ENCODE results near the gene DBNL. TPM values are rescaled to one million over a fixed set of nuclear protein-coding genes. Genes with fewer than 3 reads are reported as not detected.

The DBNL gene
- total and polyA plus RNA-seq, 7 donors = 76.7 to 149 (median 91.9) TPM

DNA sequence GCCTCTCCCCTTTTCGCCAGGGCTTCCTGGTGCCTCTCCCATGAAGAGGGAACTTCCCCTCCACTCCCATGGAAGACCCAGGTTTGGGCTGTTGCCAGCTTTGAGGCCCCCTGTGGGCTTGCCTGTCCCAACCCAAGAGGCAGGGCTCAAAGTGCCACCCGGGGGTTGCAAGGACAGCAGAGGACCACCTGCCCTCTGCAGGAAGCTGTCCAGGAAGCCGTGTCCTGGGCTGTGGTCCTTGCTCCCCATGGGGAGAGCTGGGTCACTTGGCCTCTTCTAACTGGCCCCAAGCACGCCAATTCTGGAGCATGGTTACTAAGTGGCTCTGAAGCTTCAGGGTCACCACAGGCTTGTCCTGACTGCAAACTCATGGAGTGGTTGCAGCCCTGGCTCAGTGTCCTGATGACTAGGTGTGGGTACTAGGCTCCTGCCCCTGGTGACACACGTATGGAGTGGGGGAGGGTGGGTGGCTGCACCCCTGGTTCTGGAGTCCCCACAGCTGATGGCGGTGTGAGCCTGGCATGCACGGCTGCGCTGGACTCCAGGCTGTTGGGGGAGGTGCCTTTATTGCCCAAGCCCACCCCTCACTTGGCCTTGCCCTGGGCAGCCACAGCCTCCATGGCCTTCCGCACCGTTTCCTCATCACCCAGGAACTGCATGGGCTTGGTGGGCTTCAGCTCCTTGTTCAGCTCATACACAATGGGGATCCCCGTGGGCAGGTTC is 17.8 kb downstream of the DBNL start:
- WGBS, 2 donors = 84 to 89% methylated on average over 11 of the region's 11 CpGs
- TF ChIP-seq POLR2AphosphoS5 (IDR thresholded peaks at IDR 0.05) (no peak), POLR2A (IDR thresholded peaks at IDR 0.05) (no peak), EP300 (IDR thresholded peaks at IDR 0.05) (no peak)
- TF ChIP-seq, protein P1, sequence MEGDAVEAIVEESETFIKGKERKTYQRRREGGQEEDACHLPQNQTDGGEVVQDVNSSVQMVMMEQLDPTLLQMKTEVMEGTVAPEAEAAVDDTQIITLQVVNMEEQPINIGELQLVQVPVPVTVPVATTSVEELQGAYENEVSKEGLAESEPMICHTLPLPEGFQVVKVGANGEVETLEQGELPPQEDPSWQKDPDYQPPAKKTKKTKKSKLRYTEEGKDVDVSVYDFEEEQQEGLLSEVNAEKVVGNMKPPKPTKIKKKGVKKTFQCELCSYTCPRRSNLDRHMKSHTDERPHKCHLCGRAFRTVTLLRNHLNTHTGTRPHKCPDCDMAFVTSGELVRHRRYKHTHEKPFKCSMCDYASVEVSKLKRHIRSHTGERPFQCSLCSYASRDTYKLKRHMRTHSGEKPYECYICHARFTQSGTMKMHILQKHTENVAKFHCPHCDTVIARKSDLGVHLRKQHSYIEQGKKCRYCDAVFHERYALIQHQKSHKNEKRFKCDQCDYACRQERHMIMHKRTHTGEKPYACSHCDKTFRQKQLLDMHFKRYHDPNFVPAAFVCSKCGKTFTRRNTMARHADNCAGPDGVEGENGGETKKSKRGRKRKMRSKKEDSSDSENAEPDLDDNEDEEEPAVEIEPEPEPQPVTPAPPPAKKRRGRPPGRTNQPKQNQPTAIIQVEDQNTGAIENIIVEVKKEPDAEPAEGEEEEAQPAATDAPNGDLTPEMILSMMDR (IDR thresholded peaks at IDR 0.05) = no peak
- Histone ChIP-seq H3K36me3 (peaks cover 27 to 55% (median 33%) of the 10 kb centered on the region in 4 donors), H3K27me3 (no peaks in the 10 kb centered on the region), H3K4me1 (peaks cover 0 to 25% (median 20%) of the 10 kb centered on the region in 4 donors), H3K4me3 (no peak overlapping the region), H3K27ac (no peak overlapping the region), H3K9me3 (no peaks in the 10 kb centered on the region)
- DNase-seq = peak; percentile 67
- intact Hi-C loops (cut with DNase I) = no loop called here

GRCh38 chr7:44062903-44063295 is 18.4 kb downstream of the DBNL start:
- no peak for DNase-seq
- intact Hi-C loops (cut with DNase I) = no loop called here

DNA sequence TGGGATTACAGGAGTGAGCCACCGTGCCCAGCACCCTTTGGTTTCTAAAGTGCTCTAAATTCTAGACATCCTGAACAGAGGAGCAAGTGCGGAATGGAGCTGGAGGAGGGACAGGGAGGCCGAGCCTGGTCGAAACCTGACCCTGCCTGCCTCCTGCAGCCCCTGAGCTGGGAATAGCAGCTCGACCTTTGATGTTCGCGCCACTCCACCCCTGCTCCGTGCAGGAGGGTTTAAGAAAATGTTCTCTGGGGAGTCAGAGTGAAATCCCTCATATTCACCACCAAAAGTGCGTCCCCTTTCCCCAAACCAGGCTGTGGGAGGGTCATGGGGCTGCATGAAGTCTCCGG is 19.0 kb downstream of the DBNL start:
- Histone ChIP-seq H3K36me3 (peaks cover 15 to 43% (median 21%) of the 10 kb centered on the region in 4 donors), H3K27me3 (no peaks in the 10 kb centered on the region), H3K9me3 (no peaks in the 10 kb centered on the region), H3K4me1 (peaks cover 0 to 25% (median 20%) of the 10 kb centered on the region in 4 donors), H3K4me3 (no peak overlapping the region), H3K27ac (no peak overlapping the region)
- 77% methylated on average over 10 of the region's 10 CpGs for WGBS, 2 donors
- peak; percentile 52 for DNase-seq
- intact Hi-C loops (cut with DNase I) = no loop called here
- no peak for TF ChIP-seq EP300 (IDR thresholded peaks at IDR 0.05)
- no peak for TF ChIP-seq POLR2AphosphoS5 (IDR thresholded peaks at IDR 0.05)

More at GRCh38 chr7:44062903-44063295, 18.4 kb downstream of the DBNL start:
- TF ChIP-seq, protein P1 (IDR thresholded peaks at IDR 0.05) = no peak
- Histone ChIP-seq H3K36me3 (peaks cover 21 to 49% (median 28%) of the 10 kb centered on the region in 4 donors), H3K4me3 (no peak overlapping the region), H3K27ac (no peak overlapping the region), H3K9me3 (no peaks in the 10 kb centered on the region), H3K4me1 (peaks cover 0 to 25% (median 20%) of the 10 kb centered on the region in 4 donors), H3K27me3 (no peaks in the 10 kb centered on the region)
- WGBS, 2 donors = 69 to 89% methylated on average over 3 of the region's 3 CpGs

DNA sequence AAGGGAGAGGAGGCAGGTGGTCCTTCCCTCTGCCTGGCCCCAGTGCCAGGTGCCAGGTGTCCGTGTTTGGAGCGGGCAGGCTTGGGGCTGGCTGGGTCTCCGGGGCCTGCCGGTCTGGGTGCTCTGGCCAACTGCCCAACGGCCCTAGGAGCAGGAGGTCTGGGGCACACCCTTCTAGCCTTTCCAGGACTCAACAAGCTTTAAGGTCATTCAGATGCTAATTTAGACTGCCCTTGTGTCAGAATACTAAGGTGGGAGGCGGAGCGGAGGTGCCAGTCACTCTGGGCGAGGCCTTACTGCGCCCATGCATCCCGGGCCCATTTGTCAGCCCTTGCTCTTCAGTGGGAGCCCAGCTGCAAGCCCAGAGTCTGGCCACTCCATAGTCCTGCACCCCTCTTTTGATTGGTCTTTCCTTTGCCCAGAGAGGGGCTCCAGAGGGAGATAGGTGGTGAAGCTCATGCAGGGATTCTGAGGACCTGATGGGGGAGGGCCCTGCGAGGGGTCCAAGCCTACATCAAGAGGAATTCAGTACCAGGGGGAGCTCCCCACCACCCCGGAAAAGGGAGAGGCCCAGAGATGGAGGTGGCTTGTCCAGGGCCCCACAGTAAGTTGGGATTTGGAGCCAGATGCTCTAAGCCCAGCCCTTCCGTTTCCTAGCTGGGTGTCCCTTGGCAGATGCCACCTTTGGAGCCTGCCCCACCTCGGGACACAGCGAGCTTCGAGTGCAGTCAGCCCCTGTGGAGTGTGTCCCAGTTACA is 19.6 kb downstream of the DBNL start:
- Histone ChIP-seq H3K27me3 (no peaks in the 10 kb centered on the region), H3K9me3 (no peaks in the 10 kb centered on the region), H3K4me1 (peaks cover 0 to 25% (median 20%) of the 10 kb centered on the region in 4 donors), H3K27ac (no peak overlapping the region), H3K4me3 (no peak overlapping the region), H3K36me3 (peaks cover 9 to 38% (median 16%) of the 10 kb centered on the region in 4 donors)
- TF ChIP-seq EP300 (IDR thresholded peaks at IDR 0.05) (no peak), POLR2AphosphoS5 (IDR thresholded peaks at IDR 0.05) (no peak), POLR2A (IDR thresholded peaks at IDR 0.05) (no peak)
- TF ChIP-seq, protein P1 (IDR thresholded peaks at IDR 0.05) = no peak
- intact Hi-C loops (cut with DNase I) = no loop called here
- 38 to 67% methylated on average over 16 of the region's 16 CpGs for WGBS, 2 donors
- peak; percentile 62 for DNase-seq

GRCh38 chr7:44064791-44065430 is 20.4 kb downstream of the DBNL start:
- TF ChIP-seq POLR2A (IDR thresholded peaks at IDR 0.05) (no peak), EP300 (IDR thresholded peaks at IDR 0.05) (no peak), POLR2AphosphoS5 (IDR thresholded peaks at IDR 0.05) (no peak)
- TF ChIP-seq, protein P1 (IDR thresholded peaks at IDR 0.05) = no peak
- no peaks in the 10 kb centered on the region for H3K9me3 ChIP-seq
- DNase-seq = peak; percentile 68
- H3K27me3 ChIP-seq = no peaks in the 10 kb centered on the region
- peak overlapping the region in 1 of 4 donors; percentile 4 for H3K4me3 ChIP-seq
- WGBS, 2 donors = 14 to 46% methylated on average over 33 of the region's 33 CpGs
- H3K36me3 ChIP-seq = peaks cover 1 to 29% (median 8%) of the 10 kb centered on the region in 4 donors
- no peak overlapping the region for H3K27ac ChIP-seq
- intact Hi-C loops (cut with DNase I) = no loop called here
- H3K4me1 ChIP-seq = peaks cover 0 to 25% (median 20%) of the 10 kb centered on the region in 4 donors
